AG09319 (cell line): Measurements from ENCODE around the gene BPIFB6.

Experiments used
- DNase-seq: peaks from one replicate; pipeline ENCODE4 v3.0.0-alpha.2; 2010; ENCODE audit warnings: low read depth; ENCODE audit errors: extremely low read depth
- CTCF ChIP-seq: IDR thresholded peaks from 2 replicates; pipeline ENCODE4 v1.5.1; 2011; ENCODE audit warnings: low read depth, mild to moderate bottlenecking, inconsistent platforms, low read length, moderate library complexity

Gene BPIFB6

GRCh38 chr20:33069673-33070072 is 38.2 kb downstream of the BPIFB6 start:
- TF ChIP-seq CTCF = no peak
- no peak for DNase-seq

- DNase-seq = no peak
- TF ChIP-seq CTCF = no peak
Measured at GRCh38 chr20:33070111-33071053, 38.9 kb downstream of the BPIFB6 start.

- no peak for TF ChIP-seq CTCF
- DNase-seq = no peak
Measured at GRCh38 chr20:33071198-33071597, 39.8 kb downstream of the BPIFB6 start.

DNA sequence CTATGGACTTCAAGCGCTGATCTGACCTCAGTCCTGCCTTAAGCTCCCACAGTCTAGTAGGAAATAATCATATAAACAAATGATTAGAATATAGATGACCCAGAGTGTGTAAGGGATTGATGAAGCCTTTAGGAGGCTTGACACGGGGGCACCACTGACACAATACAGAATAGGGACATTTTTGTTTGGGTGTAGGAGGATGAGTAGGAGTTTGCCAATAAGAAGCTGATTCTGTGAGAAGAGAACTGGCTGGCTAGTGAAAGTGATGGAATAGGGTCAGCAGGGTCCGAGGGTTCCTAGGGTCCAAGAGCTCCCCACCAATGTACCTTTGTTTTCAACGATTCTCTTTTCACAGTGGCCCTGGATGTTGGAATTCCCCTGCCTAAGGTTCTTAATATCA is 40.9 kb downstream of the BPIFB6 start:
- no peak for TF ChIP-seq CTCF
- no peak for DNase-seq

DNA sequence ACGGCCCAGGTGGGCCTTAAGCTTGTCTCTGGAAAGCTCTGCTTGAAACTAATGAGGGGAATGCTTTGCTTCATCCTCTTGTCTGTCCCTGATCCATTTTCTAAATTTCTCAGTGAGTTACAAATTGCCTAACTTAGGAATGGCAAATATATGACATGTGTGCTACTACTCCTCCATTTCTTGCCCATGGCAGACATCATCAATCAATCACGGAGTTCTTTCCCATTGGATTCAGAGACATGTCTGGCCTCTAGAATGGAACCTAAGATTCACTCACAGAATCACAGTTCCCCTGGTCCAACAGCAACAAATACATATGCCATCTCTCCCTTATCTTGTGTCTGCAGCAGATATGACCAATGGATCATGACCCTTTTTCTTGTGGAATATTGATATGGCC is 41.4 kb downstream of the BPIFB6 start:
- no peak for TF ChIP-seq CTCF

DNA sequence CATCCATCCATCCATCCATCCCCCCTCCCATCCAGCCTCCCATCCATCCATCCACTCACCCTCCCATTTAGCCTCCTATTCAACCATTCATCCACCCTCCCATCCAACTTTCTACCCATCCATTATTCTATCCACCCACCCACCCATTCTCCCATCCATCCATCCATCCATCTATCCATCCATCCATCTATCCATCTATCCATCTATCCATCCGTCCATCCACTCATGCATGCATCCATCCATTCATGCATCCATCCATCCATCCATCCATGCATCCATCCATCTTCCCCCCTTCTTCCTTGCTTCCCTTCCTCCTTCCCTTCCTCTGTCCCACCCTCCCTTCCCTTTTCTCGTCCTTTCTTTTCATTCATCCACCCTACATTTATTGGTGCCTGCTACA is 43.2 kb downstream of the BPIFB6 start:
- no peak for DNase-seq
- no peak for TF ChIP-seq CTCF

More for the DNA sequence above, 41.4 kb downstream of the BPIFB6 start:
- DNase-seq = no peak

DNA sequence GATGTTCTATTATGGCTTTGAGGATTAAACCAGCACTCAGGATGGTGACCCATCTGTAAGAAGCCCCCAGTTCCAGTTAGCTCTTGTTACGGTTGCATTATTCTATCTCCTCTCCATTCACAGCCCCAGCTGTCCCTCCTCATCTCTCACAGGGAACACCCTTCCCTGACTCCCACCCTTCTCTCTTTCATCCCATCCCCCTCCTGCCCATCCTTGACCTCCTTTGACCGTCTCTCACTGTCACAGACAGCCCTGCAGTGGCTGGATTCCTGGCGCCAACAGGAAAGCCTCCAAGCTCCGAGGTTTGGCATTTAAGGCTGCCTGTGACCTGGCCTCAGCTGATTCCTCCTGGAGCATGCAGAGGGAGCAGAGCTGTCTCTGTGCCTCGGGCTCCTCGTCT is 43.8 kb downstream of the BPIFB6 start:
- no peak for DNase-seq
- no peak for TF ChIP-seq CTCF
